ENCODE data around the gene PET117. TPM values are rescaled to one million over a fixed set of nuclear protein-coding genes. Genes with fewer than 3 reads are reported as not detected.
"Not testable (repeated sequence)": the region's sequence is repeated elsewhere in the genome, so short reads cannot be mapped to it uniquely, and the experiment has no call there.

PET117 gene
- total RNA-seq, 1 donor from 2014 or later, result 18.5 TPM

DNA sequence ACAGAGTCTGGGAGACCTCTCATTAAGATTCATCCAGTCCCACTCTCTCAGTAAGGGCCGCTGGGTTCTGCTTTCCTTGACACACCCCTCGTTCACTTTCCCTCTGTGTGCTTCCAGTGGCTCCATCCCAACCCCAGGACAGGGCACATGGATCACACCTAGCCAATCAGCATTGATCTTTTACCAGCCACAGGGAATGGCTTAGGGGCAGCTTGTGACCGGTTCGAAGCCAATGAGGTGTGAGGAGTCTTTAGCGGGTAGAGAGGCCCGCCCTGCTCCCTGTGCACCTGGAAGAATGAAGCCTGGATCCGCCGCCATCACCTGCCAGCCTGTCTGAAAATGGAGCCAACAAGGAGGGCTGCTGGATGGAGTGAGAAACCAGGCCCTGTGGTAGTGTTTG is 44.8 kb upstream of the PET117 start:
- Mint-ChIP-seq H3K4me3 (ENCODE audit: low read depth) (no peak overlapping the region), H3K27ac (no peak overlapping the region), H3K4me1 (ENCODE audit: low read depth) (peaks cover 12% of the 10 kb centered on the region), H3K9me3 (ENCODE audit: low read depth) (no peaks in the 10 kb centered on the region), H3K27me3 (peaks cover 33% of the 10 kb centered on the region), H3K36me3 (ENCODE audit: insufficient read depth) (no peaks in the 10 kb centered on the region)
- TF ChIP-seq, protein P1, sequence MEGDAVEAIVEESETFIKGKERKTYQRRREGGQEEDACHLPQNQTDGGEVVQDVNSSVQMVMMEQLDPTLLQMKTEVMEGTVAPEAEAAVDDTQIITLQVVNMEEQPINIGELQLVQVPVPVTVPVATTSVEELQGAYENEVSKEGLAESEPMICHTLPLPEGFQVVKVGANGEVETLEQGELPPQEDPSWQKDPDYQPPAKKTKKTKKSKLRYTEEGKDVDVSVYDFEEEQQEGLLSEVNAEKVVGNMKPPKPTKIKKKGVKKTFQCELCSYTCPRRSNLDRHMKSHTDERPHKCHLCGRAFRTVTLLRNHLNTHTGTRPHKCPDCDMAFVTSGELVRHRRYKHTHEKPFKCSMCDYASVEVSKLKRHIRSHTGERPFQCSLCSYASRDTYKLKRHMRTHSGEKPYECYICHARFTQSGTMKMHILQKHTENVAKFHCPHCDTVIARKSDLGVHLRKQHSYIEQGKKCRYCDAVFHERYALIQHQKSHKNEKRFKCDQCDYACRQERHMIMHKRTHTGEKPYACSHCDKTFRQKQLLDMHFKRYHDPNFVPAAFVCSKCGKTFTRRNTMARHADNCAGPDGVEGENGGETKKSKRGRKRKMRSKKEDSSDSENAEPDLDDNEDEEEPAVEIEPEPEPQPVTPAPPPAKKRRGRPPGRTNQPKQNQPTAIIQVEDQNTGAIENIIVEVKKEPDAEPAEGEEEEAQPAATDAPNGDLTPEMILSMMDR (IDR thresholded peaks at IDR 0.05; ENCODE audit: unreplicated experiment), result no peak
- DNase-seq (ENCODE audit: low spot score, unreplicated experiment), result no peak

DNA sequence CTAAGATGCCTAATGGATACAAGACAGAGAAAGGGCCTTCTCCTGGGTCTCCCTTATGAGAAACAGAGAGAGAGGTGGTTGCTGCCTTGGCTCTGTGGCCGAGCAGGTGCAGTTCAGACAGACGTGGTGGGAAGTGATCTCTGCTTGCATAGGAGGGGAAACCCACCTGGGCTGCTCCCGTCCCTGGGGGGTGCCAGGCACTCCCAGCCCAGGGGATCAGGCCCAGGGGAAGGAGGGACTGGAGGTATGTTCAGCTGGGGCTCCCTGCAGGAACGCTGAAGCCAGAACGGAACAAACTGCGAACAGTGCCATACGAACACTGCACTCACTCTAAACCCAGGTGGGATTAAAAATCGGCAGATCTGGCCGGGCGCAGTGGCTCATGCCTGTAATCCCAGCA is 44.3 kb upstream of the PET117 start:
- no peaks in the 10 kb centered on the region for H3K9me3 Mint-ChIP-seq (ENCODE audit: low read depth)
- no peak for DNase-seq (ENCODE audit: low spot score, unreplicated experiment)

DNA sequence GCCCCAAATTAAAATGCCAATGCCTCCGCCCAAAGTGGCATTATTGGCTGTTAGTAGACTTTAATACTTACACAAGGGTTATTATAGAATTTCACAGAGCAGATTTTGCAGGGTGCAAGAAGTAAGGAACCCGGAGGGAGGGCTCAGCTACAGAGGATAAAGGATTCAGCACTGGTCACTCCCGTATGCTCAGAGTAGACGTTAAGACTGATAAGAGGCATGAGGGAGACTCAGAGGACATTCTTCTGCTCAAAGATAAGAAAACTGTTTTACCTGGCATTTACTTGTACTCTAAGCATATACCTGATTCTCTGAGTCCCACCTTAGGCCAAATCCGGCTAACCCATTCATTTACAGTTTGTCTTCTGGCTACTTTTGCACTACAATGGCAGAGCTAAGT is 43.5 kb upstream of the PET117 start:
- H3K36me3 Mint-ChIP-seq (ENCODE audit: insufficient read depth), result no peaks in the 10 kb centered on the region
- TF ChIP-seq, protein P1 (IDR thresholded peaks at IDR 0.05; ENCODE audit: unreplicated experiment), result no peak
- H3K27ac Mint-ChIP-seq, result peak overlapping the region; percentile 71
- no peak for DNase-seq (ENCODE audit: low spot score, unreplicated experiment)
- H3K4me3 Mint-ChIP-seq (ENCODE audit: low read depth), result no peak overlapping the region
- H3K4me1 Mint-ChIP-seq (ENCODE audit: low read depth), result peaks cover 12% of the 10 kb centered on the region
- H3K27me3 Mint-ChIP-seq, result peaks cover 43% of the 10 kb centered on the region
- H3K9me3 Mint-ChIP-seq (ENCODE audit: low read depth), result no peaks in the 10 kb centered on the region

More for the DNA sequence above, 44.3 kb upstream of the PET117 start:
- no peak overlapping the region for H3K4me3 Mint-ChIP-seq (ENCODE audit: low read depth)
- H3K4me1 Mint-ChIP-seq (ENCODE audit: low read depth), result peaks cover 12% of the 10 kb centered on the region
- H3K27me3 Mint-ChIP-seq, result peaks cover 38% of the 10 kb centered on the region
- H3K27ac Mint-ChIP-seq, result no peak overlapping the region
- TF ChIP-seq, protein P1 (IDR thresholded peaks at IDR 0.05; ENCODE audit: unreplicated experiment), result no peak
- H3K36me3 Mint-ChIP-seq (ENCODE audit: insufficient read depth), result no peaks in the 10 kb centered on the region

DNA sequence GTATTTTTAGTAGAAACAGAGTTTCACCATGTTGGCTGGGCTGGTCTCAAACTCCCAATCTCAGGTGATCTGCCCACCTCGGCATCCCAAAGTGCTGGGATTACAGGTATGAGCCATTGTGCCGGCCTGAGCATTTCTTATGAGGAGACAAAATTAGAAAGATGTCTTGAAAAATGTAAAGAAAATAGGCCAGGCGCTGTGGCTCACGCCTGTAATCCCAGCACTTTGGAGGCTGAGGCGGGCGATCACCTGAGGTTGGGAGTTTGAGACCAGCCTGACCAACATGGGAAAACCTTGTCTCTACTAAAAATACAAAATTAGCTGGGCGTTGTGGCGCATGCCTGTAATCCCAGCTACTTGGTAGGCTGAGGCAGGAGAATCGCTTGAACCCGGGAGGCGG is 37.1 kb upstream of the PET117 start:
- not testable (repeated sequence) for H3K27ac Mint-ChIP-seq; DNase-seq (ENCODE audit: low spot score, unreplicated experiment); H3K4me3 Mint-ChIP-seq (ENCODE audit: low read depth); H3K9me3 Mint-ChIP-seq (ENCODE audit: low read depth); H3K36me3 Mint-ChIP-seq (ENCODE audit: insufficient read depth)
- H3K27me3 Mint-ChIP-seq, result peaks cover 47% of the 10 kb centered on the region
- peaks cover 13% of the 10 kb centered on the region for H3K4me1 Mint-ChIP-seq (ENCODE audit: low read depth)

DNA sequence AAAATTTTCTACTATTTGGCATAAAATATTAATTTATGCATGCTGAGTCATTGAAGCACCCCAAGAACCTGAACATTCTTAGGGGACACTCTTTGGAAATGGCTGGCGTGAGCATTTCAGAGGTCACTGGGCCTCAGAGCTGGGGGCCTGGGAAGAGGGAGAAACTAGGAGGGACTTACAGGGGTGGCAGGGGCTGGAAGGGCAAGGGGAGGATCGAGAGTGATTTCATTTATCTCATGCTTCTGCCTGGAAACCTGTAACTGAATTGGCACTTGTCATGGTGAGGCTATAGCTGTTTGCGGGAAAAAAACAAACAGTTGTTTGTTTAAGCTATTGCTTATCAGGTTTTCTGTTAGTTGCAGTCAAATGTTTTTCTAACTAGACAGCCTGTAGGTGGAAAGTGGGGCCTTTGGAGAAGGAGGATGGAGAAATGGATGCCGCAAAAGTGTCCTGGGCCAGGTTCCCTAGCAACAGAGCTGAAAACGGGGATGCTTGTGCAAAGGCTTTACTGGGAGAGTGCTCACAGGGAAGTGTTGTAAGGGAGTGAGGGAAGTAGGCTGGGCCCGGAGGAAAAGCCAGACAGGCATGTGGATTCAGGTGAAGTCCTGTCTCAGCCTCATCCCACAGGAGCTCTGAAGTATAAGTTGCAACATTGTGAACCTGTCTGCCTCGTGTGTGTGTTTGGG is 36.4 kb upstream of the PET117 start:
- Mint-ChIP-seq H3K27ac (peak overlapping the region; percentile 9), H3K36me3 (ENCODE audit: insufficient read depth) (no peaks in the 10 kb centered on the region), H3K9me3 (ENCODE audit: low read depth) (no peaks in the 10 kb centered on the region), H3K4me1 (ENCODE audit: low read depth) (peaks cover 13% of the 10 kb centered on the region), H3K4me3 (ENCODE audit: low read depth) (no peak overlapping the region), H3K27me3 (peaks cover 54% of the 10 kb centered on the region)
- TF ChIP-seq, protein P1 (IDR thresholded peaks at IDR 0.05; ENCODE audit: unreplicated experiment), result no peak
- no peak for DNase-seq (ENCODE audit: low spot score, unreplicated experiment)

DNA sequence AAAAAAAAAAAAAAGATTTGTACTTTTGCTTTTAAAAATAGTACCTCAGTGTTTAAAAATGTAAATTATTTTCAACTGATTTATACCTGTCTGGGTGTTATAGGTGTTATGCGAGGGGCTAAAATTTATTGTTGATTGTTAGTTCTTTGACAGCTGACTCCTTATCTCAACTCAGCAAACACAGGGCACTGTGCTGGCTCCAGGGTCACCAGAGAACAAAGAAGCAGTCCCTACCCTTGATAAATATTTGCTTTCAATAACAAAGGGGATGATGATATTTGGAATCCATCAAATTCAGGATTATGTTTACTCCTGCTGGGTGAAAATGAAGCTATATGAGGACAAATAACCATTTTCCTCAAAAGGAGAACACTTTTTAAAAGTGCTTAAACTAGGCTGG is 34.2 kb upstream of the PET117 start:
- H3K9me3 Mint-ChIP-seq (ENCODE audit: low read depth), result peaks cover 5% of the 10 kb centered on the region
- H3K27me3 Mint-ChIP-seq, result peaks cover 50% of the 10 kb centered on the region
- peaks cover 13% of the 10 kb centered on the region for H3K4me1 Mint-ChIP-seq (ENCODE audit: low read depth)
- DNase-seq (ENCODE audit: low spot score, unreplicated experiment), result no peak
- peak overlapping the region; percentile 86 for H3K27ac Mint-ChIP-seq
- TF ChIP-seq, protein P1 (IDR thresholded peaks at IDR 0.05; ENCODE audit: unreplicated experiment), result no peak
- H3K36me3 Mint-ChIP-seq (ENCODE audit: insufficient read depth), result peaks cover under 1% of the 10 kb centered on the region
- no peak overlapping the region for H3K4me3 Mint-ChIP-seq (ENCODE audit: low read depth)
